Mesangial cell (primary cell): ENCODE results near the gene FAM200A. TPM values are rescaled to one million over a fixed set of nuclear protein-coding genes. Genes with fewer than 3 reads are reported as not detected.

ENCODE experiments used
- total RNA-seq: library from RNA; depleted of rRNA; stranded (reverse); fragments of >200 nt; gene quantifications from 2 replicates; pipeline ENCODE4 v1.2.3, GENCODE V29; 2015

FAM200A gene
- 2.6 and 3.9 TPM in 2 replicates for total RNA-seq

DNA sequence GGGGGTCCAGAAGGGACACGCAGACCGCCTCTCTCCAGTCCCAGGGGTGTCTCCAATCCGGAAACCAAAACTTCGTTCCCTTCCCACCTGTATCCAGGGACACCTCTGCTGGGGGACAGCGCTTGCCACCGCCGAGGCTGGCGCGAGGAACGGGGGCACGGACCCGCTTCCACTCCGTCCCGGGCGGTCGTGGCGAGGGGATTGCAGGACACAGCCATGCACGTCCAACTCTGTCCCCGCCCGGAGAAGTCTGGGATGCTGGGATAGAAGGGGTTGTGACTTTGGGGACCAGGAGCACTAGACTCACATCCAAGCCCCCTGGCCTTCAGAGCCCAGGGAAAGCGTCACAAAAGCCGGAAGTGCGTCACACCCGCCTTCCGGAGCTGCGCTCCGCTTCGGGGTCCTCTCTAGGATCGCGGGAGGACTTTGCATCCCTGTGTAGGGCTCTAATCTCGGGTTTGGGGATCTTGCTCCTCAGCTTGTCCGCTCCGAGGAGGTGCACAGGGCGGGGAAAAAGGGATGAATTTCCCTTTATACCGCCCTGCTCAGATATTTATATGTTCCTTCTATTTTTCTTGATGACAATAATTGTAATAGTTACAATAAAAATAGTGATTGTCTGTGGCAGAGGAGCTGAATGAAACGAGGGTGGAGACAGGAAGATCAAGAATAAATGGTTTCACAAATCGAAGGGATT is at the start of gene FAM200A:
TSS of gene FAM200A (minus strand) at position 348 of the 697 bp plus-strand sequence. CDS start 3,707 bp downstream, outside the sequence.

DNA sequence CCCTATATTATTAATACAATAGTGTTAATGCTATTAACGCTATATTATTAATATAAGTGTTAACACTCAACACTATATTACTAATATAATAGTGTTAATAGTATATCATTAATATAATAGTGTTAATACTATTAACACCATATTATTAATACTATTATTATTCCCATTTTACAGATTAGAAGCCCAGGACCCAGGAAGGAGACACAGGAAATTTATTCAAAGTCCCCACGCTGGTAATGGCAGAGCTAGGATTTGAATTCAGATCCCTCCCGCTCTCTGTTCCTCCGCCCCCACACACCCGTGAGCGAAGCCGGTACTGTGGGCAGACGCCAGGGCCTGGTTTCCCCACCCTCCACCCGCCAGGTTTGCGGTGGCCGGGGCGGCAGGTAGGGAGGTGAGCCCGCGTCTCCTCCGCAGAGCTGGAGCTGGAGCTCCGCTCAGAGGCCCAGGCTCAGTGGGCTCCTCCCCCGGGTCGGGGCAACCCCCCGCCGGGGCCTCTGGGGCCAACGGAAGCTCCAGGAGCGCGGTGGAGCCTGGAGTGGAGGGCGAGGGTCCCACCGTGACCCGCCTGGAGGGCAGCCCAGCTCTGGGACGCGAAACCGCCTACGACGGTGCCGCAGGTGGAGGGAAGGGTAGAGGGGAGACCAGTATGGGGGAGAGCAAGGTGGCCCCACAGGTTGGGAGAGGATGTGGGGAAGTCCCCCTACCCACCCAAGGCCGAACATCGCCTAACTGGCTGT is 46.0 kb upstream of the FAM200A start, which contains the start of gene TMEM225B:
TSS of gene TMEM225B (plus strand) at position 506 of the 740 bp plus-strand sequence. CDS start 6,122 bp downstream, outside the sequence.

DNA sequence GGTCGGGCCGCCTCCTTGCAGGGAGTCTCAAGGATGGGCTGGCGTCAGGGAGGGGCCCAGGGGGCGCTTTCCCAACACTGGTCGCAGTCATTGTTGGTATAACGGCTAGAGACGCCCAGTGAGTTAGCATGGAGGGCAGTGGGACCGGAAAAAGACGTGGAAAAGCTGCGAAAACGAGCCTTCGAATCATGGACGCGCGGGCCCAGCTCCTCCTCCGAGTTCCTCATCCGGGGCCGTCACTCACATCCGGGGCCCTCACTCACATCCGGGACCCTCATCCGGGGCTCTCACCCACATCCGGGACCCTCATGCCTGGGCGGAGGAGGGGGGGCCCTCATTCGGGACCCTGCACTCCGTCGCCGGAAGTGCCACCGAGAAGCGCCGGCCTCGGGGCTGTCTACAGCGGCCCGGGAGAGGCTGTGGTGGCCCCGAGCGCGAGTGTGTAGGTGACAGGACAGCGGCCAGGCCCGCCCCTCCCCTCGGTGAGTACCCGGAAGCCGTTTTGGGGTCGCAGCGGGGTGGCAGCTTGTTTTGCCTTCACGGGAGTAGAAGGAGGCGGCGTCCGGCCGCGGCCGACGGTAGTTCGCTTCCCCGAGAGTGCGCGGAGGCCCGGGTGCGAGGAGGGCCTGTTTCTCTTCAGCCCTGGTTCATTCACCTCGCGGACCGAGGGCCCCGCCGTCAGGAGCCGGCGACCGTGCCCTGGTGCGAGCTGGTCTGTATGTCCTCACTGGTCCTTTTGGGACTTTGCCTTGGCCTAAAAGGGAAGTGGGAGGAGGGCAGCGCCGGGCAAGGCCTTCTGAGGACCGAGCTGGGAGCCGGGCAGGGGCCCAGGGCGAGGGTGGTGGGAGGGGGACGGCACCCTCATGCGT is 6.6 kb upstream of the FAM200A start, which contains the start of gene ZNF655:
TSS of gene ZNF655 (plus strand) at position 337 of the 869 bp plus-strand sequence. CDS start 1,918 bp downstream, outside the sequence.

DNA sequence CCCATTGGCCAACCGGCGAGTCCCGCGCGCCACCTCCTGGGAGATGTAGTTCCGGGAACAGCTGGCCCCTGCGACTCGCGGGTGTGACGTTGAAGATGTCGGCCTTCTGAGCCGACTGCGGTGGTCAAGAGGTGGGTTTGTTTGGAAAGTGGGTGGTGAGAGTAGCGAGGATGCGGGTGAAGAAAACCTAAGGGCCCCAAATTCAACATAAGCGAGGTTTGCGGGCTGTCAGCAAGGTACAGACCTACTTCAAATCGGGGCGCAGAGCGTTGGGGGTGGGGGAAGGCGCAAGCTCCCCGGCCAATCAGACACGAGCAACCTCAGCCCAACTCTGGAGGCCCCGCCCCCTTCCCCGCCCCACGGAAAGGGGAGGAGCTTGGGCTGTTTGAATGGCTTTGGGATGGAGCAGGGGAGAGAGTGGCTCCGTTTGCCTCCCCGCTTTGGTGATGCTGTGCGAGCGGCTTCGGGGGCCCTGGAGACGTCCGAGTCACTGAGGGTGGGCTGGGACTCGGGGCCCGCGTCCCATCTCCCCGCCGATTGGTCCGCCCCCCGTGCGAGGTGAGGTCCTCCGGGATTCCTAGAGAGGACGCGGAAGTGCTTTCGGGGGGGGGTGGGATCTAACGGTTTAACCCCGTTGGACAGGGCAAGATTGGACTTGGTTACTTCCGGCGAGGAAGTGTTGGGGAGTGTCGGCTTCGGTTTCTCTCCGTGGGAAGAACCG is 47.2 kb downstream of the FAM200A start, which contains the start of gene ZKSCAN5:
TSS of gene ZKSCAN5 (plus strand) at position 60 of the 721 bp plus-strand sequence. CDS start 1,383 bp downstream, outside the sequence.

DNA sequence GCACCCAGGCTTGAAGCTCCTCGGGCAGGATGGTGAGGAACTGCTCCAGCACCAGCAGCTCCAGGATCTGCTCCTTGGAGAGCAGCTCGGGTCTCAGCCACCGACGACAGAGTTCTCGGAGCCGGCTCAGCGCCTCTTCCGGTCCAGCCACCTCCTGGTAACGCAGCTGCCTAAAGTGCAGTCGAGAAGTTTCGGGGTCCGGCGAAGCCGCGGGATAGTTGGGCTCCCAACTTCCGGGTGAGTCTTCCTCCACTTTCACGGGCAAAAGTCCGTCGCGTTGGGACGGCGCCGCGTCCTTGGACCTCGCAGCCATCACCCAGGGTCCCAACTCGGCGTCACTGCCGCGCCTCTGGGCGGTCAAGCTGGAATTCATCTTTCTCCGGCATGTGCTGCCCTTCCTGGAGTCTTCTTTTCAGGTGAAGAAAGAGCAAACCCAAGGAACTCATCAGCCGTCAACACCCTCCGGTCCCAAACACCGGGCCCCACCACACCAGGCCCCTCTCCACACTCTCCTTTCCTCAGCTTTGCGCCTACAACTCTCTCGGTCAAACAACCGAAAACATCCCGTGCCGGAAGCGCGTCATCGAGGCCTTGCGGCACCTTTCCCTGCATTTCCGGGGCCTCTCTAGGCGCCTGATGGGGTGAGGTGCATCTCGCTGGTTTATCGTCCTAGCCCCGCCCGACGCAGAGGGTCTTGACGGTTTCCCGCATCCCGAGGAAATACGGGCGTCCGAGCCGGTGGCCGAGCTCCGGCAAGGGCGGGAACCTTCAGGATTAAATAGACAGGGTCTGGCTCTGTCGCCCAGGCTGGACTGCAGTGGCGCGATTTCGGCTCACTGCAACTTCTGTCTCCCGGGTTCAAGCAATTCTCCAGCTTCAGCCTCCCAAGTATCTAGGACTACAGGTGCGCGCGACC is 51.9 kb downstream of the FAM200A start, which contains the start of gene ZNF394:
TSS of gene ZNF394 (minus strand) at position 561 of the 916 bp plus-strand sequence. CDS start at position 373, 188 bp downstream.

Other genes with a start within 250 kb of the FAM200A start
- 147 and 185 TPM in 2 replicates for gene ARPC1A, start 226.2 kb downstream of the FAM200A start, total RNA-seq
- gene ARPC1B, start 177.4 kb downstream of the FAM200A start, total RNA-seq = 348 and 395 TPM in 2 replicates
- 23.5 and 58.7 TPM in 2 replicates for gene PDAP1, start 143.5 kb downstream of the FAM200A start, total RNA-seq
- 65.4 and 79.7 TPM in 2 replicates for gene BUD31, start 143.1 kb downstream of the FAM200A start, total RNA-seq
- 6.2 and 9.5 TPM in 2 replicates for gene PTCD1, start 113.3 kb downstream of the FAM200A start, total RNA-seq
- gene CPSF4, start 113.2 kb downstream of the FAM200A start, total RNA-seq = 23.1 and 37.5 TPM in 2 replicates
- 1,186 and 1,721 TPM in 2 replicates for gene ATP5MF, start 85.9 kb downstream of the FAM200A start, total RNA-seq
- 3.1 and 7.5 TPM in 2 replicates for gene ZNF789, start 79.2 kb downstream of the FAM200A start, total RNA-seq
- 7.7 and 10.8 TPM in 2 replicates for gene ZNF394, start 51.8 kb downstream of the FAM200A start, total RNA-seq
- gene ZKSCAN5, start 47.5 kb downstream of the FAM200A start, total RNA-seq = 5.4 and 6.8 TPM in 2 replicates
- 48.9 and 53.7 TPM in 2 replicates for gene ZNF655, start 6.5 kb upstream of the FAM200A start, total RNA-seq
- 0.51 and 0.65 TPM in 2 replicates for gene TMEM225B, start 46.2 kb upstream of the FAM200A start, total RNA-seq
- gene ZSCAN25, start 64.8 kb upstream of the FAM200A start, total RNA-seq = 7.3 and 8.4 TPM in 2 replicates
- 0.16 and 3.4 TPM in 2 replicates for gene CYP3A5, start 127.9 kb upstream of the FAM200A start, total RNA-seq
- gene CYP3A7, start 183.1 kb upstream of the FAM200A start, total RNA-seq = not detected in 2 replicates
- under 0.01 TPM in 1 of 2 replicates, not detected in the other for gene CYP3A4, start 232.1 kb upstream of the FAM200A start, total RNA-seq